Neutrophil (primary cell): ENCODE results near the gene PTPRN2.
"Not testable (repeated sequence)": the region's sequence is repeated elsewhere in the genome, so short reads cannot be mapped to it uniquely, and the experiment has no call there.

ENCODE experiments used
- H3K27ac ChIP-seq: fragments of 200-600 bp; sonication (generic); 2 replicates; pipeline ENCODE4 v1.5.1; 2016; ENCODE audit warnings: mild to moderate bottlenecking, moderate library complexity
- H3K27me3 ChIP-seq: fragments of 200-600 bp; sonication (generic); 2 replicates; pipeline ENCODE4 v1.6.0; 2016; ENCODE audit warnings: mild to moderate bottlenecking
- H3K36me3 ChIP-seq: fragments of 200-600 bp; sonication (generic); 2 replicates; pipeline ENCODE4 v1.5.1; 2017
- H3K4me1 ChIP-seq, 2 experiments: fragments of 200-600 bp in 1 of 2; sonication (generic) in 1 of 2; 1 replicate in 1 of 2; 2 replicates in 1 of 2; pipeline versions ENCODE4 v1.5.1 to v1.6.1; 2013 to 2016; ENCODE audit warnings: low read depth in 1 of 2, low read length in 1 of 2, mild to moderate bottlenecking in 1 of 2, moderate library complexity in 1 of 2; ENCODE audit not compliant: control insufficient read depth in 1 of 2, insufficient read depth in 1 of 2
- H3K4me3 ChIP-seq, 2 experiments: fragments of 200-600 bp in 1 of 2; sonication (generic) in 1 of 2; 1 replicate in 1 of 2; 2 replicates in 1 of 2; pipeline ENCODE4 v1.5.1; 2013 to 2016; ENCODE audit warnings: low read depth in 1 of 2, low read length in 1 of 2, mild to moderate bottlenecking in 1 of 2, moderate library complexity in 1 of 2
- H3K9me3 ChIP-seq: fragments of 200-600 bp; sonication (generic); 2 replicates; pipeline ENCODE4 v1.5.1; 2016
- CTCF ChIP-seq: fragments of 200-600 bp; sonication (generic); IDR thresholded peaks from 2 replicates; pipeline ENCODE4 v1.5.1; 2016; ENCODE audit warnings: antibody characterized with exemption

PTPRN2 gene

DNA sequence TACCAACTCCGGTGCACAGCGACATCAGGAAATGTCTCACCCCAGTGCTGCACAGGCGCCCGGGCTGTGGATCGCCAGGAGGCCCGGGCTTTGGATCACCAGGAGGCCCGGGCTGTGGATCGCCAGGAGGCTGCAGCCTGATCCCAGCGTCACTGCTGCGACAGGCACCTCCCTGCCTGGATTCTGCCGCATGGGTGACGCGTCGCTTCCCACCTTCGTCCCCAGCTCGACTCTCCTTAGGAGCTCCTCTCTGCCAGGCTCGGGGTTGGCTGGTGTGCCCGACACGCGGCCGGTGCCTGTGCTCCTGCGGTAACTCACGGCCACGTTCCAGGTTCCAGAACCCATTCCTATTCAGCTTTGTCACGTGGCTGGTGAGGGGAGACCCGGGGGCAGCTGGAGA, 993.3 kb downstream of the PTPRN2 start:
- no peak for TF ChIP-seq CTCF
- Histone ChIP-seq H3K9me3 (no peaks in the 10 kb centered on the region), H3K4me1 (no peaks in the 10 kb centered on the region), H3K36me3 (no peaks in the 10 kb centered on the region), H3K27ac (no peak overlapping the region), H3K27me3 (peaks cover 27% of the 10 kb centered on the region), H3K4me3 (no peak overlapping the region)

DNA sequence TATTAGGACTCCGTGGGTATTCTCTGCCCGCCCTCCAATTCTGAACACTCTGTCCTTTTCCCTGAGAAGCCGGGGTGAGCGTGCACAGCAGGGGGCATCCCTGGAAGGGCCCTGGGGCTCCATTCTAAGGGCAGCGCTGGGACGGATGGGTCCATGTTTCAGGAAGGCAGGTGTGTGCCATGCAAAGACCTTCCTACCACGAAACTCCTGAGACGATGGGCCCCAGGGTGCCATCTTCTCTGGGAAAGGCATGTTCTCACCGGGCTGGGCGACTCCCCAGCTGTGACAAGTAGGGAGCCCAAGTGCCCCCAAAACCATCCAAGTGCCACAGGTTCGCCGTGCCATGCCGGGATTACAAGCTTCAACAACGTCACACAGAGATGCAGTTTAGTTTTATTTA, 994.1 kb downstream of the PTPRN2 start:
- Histone ChIP-seq H3K4me3 (no peak overlapping the region), H3K9me3 (no peaks in the 10 kb centered on the region), H3K36me3 (no peaks in the 10 kb centered on the region), H3K27ac (no peak overlapping the region), H3K27me3 (peaks cover 33% of the 10 kb centered on the region), H3K4me1 (no peaks in the 10 kb centered on the region)
- TF ChIP-seq CTCF = no peak

DNA sequence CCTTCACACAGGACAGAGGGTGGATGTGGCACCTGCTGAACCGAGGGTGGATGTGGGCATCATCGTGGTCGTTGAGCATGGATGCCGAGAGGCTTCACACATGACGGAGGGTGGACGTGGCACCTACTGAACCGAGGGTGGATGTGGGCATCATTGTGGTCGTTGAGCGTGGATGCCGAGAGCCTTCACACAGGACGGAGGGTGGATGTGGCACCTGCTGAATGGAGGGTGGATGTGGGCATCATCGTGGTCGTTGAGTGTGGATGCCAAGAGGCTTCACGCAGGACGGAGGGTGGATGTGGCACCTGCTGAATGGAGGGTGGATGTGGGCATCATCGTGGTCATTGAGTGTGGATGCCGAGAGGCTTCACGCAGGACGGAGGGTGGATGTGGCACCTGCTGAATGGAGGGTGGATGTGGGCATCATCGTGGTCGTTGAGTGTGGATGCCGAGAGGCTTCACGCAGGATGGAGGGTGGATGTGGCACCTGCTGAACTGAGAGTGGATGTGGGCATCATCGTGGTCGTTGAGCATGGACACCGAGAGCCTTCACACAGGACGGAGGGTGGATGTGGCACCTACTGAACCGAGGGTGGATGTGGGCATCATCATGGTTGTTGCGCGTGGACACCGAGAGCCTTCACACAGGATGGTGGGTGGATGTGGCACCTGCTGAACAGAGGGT, 994.8 kb downstream of the PTPRN2 start:
- not testable (repeated sequence) for H3K27ac ChIP-seq, H3K4me3 ChIP-seq, H3K36me3 ChIP-seq, H3K9me3 ChIP-seq, H3K4me1 ChIP-seq
- H3K27me3 ChIP-seq = peaks cover 38% of the 10 kb centered on the region

DNA sequence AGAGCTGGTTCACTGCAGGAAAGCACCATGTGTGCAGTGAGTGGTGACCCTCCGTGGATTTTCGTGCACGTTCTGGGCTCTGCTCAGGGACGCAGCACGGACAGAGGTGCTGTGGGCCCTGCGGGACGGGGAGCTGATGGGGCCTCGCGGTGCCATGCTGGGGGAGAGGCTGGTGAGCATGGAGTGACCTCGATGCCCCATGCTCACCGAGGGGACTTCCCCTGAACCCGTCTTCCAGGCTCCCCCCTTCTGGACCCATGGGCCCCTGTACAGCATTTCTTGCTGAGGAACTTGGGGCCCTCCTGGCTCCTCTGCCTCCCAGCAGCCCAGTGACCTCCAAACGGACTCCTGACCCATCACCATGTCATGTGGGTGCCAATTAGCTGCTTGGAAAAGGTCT, 997.1 kb downstream of the PTPRN2 start:
- H3K4me3 ChIP-seq = no peak overlapping the region
- H3K4me1 ChIP-seq = no peaks in the 10 kb centered on the region
- no peak for TF ChIP-seq CTCF
- peaks cover 49% of the 10 kb centered on the region for H3K27me3 ChIP-seq
- H3K36me3 ChIP-seq = no peaks in the 10 kb centered on the region
- peaks cover 4% of the 10 kb centered on the region for H3K9me3 ChIP-seq
- H3K27ac ChIP-seq = no peak overlapping the region

DNA sequence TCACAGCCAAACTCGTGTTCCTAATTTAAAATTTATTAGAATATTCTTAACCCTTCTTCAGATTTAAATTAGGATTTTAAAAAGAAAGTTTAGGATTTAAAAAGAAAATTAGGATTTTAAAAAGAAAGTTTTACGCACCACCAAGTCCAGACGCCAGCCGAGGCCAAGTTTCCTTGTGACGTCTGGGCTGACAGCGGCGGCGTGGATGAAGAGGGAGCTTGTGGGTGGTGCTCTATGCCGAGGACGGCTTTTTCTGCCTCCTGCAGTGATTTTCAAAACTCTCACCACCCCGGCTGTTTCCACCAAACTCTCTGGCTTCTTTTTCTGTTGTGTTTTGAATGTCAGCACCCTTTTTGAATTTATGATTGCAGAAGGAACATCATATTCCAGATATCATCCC, 997.9 kb downstream of the PTPRN2 start:
- Histone ChIP-seq H3K9me3 (peaks cover 10% of the 10 kb centered on the region), H3K36me3 (no peaks in the 10 kb centered on the region), H3K4me3 (no peak overlapping the region), H3K4me1 (no peaks in the 10 kb centered on the region), H3K27ac (no peak overlapping the region), H3K27me3 (peaks cover 58% of the 10 kb centered on the region)
- no peak for TF ChIP-seq CTCF

DNA sequence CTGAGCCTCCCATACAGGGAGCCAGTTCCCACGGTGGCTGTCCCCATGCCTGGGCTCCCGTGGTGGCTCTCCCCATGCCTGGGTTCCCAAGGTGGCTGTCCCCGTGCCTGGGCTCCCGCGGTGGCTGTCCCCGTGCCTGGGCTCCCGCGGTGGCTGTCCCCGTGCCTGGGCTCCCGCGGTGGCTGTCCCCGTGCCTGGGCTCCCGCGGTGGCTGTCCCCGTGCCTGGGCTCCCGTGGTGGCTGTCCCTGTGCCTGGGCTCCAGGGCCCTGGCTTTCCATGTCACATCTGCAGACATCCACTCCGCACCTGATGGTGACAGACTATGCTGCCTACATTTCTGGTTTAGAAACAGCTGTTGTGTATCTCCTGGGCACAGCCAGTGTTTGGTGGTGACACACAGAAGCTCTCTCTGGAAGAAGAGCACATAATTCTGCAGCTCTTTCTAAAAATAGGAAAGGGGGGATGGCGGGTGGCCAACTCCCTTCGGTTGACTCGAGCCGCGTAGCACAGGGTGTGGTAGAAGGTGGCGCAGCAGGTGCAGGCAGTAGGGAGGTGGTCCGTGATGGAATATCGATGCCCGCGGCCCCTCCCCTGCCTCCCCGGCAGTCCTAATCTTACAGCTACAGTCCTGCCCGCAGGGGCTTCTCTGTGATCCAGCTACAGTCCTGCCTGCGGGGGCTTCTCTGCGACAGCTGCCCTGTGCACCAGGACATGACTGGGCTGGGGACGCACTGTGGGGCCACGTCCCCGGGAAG, 999.6 kb downstream of the PTPRN2 start:
- Histone ChIP-seq H3K36me3 (no peaks in the 10 kb centered on the region), H3K4me3 (no peak overlapping the region), H3K27me3 (peaks cover 67% of the 10 kb centered on the region), H3K9me3 (peaks cover 10% of the 10 kb centered on the region), H3K27ac (no peak overlapping the region), H3K4me1 (no peaks in the 10 kb centered on the region)
- TF ChIP-seq CTCF = no peak
